GM12878 (cell line): ENCODE measurements around the gene CLDN24. TPM values are rescaled to one million over a fixed set of nuclear protein-coding genes. Genes with fewer than 3 reads are reported as not detected.

ENCODE experiments used
- IRF3 ChIP-seq: fragments of 450-650 bp; IDR thresholded peaks from 2 replicates; pipeline ENCODE4 v1.6.1; 2014; ENCODE audit warnings: mild to moderate bottlenecking
- MXI1 ChIP-seq: fragments of 150-350 bp; IDR thresholded peaks from 2 replicates; pipeline ENCODE4 v1.6.1; 2011; ENCODE audit warnings: low read depth, mild to moderate bottlenecking, inconsistent platforms, low read length, improper control_type of control experiment
- MYC ChIP-seq: IDR thresholded peaks from 2 replicates; pipeline ENCODE4 v1.6.1; 2011; ENCODE audit warnings: mild to moderate bottlenecking, low read length, moderate library complexity, inconsistent platforms; ENCODE audit not compliant: insufficient read depth, insufficient replicate concordance, insufficient read length, severe bottlenecking
- NR2F1 ChIP-seq: fragments of 450-650 bp; conservative IDR thresholded peaks from 2 replicates; pipeline ENCODE4 v1.6.1; 2017; ENCODE audit warnings: mild to moderate bottlenecking
- POLR2A ChIP-seq: IDR thresholded peaks from 2 replicates; pipeline ENCODE4 v1.6.1; 2011; ENCODE audit warnings: low read depth, mild to moderate bottlenecking, low read length
- RCOR1 ChIP-seq: conservative IDR thresholded peaks from 2 replicates; pipeline ENCODE4 v1.6.1; 2012; ENCODE audit warnings: low read depth, low read length, improper control_type of control experiment
- SMAD5 ChIP-seq: IDR thresholded peaks from 2 replicates; pipeline ENCODE4 v1.6.1; 2016; ENCODE audit warnings: antibody characterized with exemption, low read depth
- polyA plus RNA-seq, 11 experiments: library from polyadenylated mRNA; depleted of rRNA in 4 of 11; unstranded in 6 of 11; stranded (reverse) in 5 of 11; fragments of >200 nt; fragmentation: Nextera tagmentation in 4 of 11; fragmentation: Illumina TruSeq in 1 of 11; extraction: Ambion mirVana in 4 of 11; extraction: Trizol in 1 of 11; gene quantifications; 1 replicate in 1 of 11; 2 replicates in 10 of 11; pipeline versions ENCODE4 v1.2.1 to v1.2.3, GENCODE V29; 2011 to 2016; ENCODE audit warnings: inconsistent platforms in 2 of 11, missing spikeins in 2 of 11, low read depth in 1 of 11
- total RNA-seq, 4 experiments: library from RNA; depleted of rRNA in 3 of 4; stranded (reverse); fragments of >200 nt in 3 of 4; fragmentation: Illumina TruSeq in 1 of 4; extraction: Trizol in 1 of 4; gene quantifications; 2 replicates each; pipeline versions ENCODE4 v1.2.1 to v1.2.3, GENCODE V29; 2013 to 2021
- TF ChIP-seq, protein P1 (sequence below): IDR thresholded peaks from 2 replicates; pipeline ENCODE4 v1.6.1; 2012; ENCODE audit warnings: low read depth, low read length, improper control_type of control experiment
- TF ChIP-seq, protein P2 (sequence below): IDR thresholded peaks from 2 replicates; pipeline ENCODE4 v1.6.1; 2012; ENCODE audit warnings: improper control_type of control experiment, low read depth, low read length; ENCODE audit not compliant: insufficient replicate concordance
- TF ChIP-seq, protein P3 (sequence below): IDR thresholded peaks from 2 replicates; pipeline ENCODE4 v1.6.1; 2011; ENCODE audit warnings: borderline replicate concordance, low read depth, mild to moderate bottlenecking, moderate library complexity, mixed read lengths, low read length; ENCODE audit not compliant: insufficient read depth; ENCODE audit errors: extremely low read length

The CLDN24 gene
- total and polyA plus RNA-seq, 10 of the 15 experiments (the other 5 are each of a cell fraction or from before 2014, with no cell fraction given), result not detected

DNA sequence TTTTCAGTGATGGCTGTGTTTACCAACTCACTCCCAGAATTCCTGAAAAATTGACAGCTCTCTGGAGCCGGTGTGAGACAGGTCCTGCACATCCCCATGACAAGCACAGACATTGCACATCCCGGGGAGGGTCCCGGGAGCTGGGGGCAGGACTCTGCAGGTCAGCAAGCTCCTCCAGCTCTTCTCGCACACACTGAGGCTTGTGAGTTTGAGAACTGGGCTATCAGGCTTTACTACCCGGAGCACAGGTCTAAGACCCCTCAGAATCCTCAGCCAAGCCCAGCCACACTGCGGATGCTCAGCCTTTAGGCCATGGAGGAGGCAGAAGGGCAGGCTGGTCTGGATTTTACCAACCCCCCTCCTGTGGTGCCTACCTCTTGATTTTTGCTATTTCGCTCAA, 5.6 kb upstream of the CLDN24 start (continued):
- TF ChIP-seq, protein P1, sequence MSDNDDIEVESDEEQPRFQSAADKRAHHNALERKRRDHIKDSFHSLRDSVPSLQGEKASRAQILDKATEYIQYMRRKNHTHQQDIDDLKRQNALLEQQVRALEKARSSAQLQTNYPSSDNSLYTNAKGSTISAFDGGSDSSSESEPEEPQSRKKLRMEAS, result no peak
- TF ChIP-seq MXI1, result no peak
- no peak for TF ChIP-seq RCOR1
- no peak for TF ChIP-seq NR2F1
- TF ChIP-seq MYC, result no peak
- TF ChIP-seq, protein P2, sequence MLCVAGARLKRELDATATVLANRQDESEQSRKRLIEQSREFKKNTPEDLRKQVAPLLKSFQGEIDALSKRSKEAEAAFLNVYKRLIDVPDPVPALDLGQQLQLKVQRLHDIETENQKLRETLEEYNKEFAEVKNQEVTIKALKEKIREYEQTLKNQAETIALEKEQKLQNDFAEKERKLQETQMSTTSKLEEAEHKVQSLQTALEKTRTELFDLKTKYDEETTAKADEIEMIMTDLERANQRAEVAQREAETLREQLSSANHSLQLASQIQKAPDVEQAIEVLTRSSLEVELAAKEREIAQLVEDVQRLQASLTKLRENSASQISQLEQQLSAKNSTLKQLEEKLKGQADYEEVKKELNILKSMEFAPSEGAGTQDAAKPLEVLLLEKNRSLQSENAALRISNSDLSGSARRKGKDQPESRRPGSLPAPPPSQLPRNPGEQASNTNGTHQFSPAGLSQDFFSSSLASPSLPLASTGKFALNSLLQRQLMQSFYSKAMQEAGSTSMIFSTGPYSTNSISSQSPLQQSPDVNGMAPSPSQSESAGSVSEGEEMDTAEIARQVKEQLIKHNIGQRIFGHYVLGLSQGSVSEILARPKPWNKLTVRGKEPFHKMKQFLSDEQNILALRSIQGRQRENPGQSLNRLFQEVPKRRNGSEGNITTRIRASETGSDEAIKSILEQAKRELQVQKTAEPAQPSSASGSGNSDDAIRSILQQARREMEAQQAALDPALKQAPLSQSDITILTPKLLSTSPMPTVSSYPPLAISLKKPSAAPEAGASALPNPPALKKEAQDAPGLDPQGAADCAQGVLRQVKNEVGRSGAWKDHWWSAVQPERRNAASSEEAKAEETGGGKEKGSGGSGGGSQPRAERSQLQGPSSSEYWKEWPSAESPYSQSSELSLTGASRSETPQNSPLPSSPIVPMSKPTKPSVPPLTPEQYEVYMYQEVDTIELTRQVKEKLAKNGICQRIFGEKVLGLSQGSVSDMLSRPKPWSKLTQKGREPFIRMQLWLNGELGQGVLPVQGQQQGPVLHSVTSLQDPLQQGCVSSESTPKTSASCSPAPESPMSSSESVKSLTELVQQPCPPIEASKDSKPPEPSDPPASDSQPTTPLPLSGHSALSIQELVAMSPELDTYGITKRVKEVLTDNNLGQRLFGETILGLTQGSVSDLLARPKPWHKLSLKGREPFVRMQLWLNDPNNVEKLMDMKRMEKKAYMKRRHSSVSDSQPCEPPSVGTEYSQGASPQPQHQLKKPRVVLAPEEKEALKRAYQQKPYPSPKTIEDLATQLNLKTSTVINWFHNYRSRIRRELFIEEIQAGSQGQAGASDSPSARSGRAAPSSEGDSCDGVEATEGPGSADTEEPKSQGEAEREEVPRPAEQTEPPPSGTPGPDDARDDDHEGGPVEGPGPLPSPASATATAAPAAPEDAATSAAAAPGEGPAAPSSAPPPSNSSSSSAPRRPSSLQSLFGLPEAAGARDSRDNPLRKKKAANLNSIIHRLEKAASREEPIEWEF, result no peak
- no peak for TF ChIP-seq SMAD5
- TF ChIP-seq IRF3, result no peak
- TF ChIP-seq POLR2A, result no peak
- TF ChIP-seq, protein P3, sequence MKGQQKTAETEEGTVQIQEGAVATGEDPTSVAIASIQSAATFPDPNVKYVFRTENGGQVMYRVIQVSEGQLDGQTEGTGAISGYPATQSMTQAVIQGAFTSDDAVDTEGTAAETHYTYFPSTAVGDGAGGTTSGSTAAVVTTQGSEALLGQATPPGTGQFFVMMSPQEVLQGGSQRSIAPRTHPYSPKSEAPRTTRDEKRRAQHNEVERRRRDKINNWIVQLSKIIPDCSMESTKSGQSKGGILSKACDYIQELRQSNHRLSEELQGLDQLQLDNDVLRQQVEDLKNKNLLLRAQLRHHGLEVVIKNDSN, result no peak
